HG02588 (cell line): ENCODE data around the gene CTNNBIP1.
A peak's percentile ranks its signal among the peaks of the same experiment; 100 is the strongest.
"Not testable (repeated sequence)": the region's sequence is repeated elsewhere in the genome, so short reads cannot be mapped to it uniquely, and the experiment has no call there.

Source experiments
- ATAC-seq: cut with Tn5 transposase; IDR thresholded peaks from one replicate; pipeline ENCODE4 v1.9.1; 2021; ENCODE audit warnings: mild to moderate bottlenecking, moderate library complexity; ENCODE audit not compliant: unreplicated experiment

Gene CTNNBIP1, protein sequence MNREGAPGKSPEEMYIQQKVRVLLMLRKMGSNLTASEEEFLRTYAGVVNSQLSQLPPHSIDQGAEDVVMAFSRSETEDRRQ

DNA sequence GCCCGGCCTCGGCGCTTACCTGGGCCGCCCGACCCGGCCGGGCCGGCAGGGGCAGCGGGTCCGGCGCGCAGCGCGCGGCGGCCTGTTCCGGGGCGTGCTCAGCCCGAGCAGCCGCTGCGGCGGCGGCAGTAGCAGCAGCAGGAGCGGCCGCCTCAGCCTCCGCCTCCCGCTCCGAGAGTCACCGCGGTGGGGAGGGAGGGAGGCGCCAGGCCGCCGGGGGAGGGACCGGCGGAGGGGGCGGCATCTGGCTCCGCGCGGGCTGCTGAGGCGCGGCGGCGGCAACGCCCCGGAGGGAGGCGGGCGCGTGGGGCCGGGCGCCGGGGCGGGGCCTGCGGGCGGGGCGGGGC is at the start of gene CTNNBIP1:
Gene CTNNBIP1 (minus strand): TSS at position 194 of the 347 bp plus-strand sequence. CDS start 38,205 bp downstream, outside the sequence.
- ATAC-seq, result peak; percentile 82

DNA sequence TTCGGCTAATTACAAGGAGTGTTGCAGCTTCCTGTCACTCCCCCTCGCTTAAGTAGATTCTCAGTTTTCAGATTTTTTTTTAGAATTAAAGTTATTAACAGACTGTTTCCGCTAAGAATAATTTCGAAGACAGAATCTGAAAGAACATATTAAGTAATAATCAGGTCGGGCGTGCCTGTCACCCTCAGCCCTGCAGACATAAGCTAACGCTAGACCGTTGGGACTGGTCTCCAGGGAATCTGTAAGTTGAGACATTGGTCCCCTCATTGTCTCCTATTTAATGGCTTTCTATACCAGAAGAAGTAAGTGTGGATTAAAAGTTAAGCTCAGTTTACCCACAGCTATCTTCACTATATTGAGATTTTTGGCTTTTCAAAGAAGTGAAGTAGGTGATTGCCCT is 47.7 kb upstream of the CTNNBIP1 start:
- ATAC-seq, result no peak

DNA sequence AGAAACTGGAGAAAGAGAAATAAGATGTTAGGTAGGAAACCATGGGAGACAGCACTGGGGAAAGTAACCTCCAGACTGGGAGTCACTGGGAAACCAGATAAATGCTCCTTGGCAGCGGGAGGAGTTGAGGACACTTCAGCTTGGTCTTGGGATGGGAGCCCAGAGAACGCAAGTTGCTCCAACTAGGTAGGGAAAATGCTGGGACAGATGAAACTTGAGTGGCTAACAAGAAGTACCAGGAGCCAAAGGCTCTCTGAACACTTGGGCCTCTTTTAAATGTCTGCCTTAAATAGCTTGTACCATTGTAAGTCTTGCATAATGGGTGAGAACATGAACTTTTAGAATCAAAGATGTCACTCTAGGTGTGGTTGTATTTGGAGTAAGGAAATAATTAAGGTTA is 36.2 kb upstream of the CTNNBIP1 start:
- no peak for ATAC-seq

DNA sequence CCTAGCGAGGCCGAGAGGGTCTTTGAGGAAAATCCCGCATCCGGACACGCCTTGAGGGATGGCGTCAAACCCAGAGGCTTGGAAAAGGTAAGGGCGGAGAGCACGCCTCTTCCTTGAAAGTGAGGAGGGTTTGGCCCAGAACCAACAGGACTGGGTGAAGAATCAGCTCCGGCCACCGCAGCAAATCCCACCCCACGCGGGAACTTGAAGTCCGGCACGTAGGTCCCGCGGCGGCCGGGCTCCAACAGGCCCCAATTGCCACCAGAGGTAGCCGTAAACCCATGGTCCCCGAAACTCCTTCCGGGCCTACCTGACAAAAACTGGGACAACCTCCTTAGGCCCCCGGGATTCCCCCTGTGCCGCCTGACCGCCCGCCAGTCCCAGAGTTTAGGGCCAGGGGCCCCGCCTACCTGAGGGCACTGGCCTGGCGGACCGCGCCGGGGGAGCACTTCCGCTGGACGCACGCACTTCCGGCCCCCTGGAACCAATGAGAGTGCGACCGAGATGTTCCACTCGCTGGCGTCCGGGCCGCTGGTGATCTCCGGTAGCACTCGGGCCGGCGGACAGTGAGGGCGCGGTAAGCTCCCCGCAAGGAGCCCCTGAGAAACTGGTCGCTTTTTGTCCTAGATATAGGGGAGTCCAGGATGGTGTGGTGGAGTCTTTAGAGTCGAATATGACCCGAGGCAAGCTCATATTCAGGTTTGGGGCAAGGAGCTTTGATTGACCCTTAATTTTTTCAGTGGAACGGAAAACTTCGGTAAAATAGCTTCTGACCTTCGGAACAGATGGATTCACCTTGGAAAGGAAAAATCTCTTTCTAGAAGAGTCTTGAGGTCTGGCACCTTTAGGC is 33.1 kb upstream of the CTNNBIP1 start, which contains the start of the genes LZIC and NMNAT1:
Gene LZIC (minus strand): TSS at position 453 of the 850 bp plus-strand sequence. CDS start 6,772 bp downstream, outside the sequence.
Gene NMNAT1 (plus strand): TSS at position 537 of the 850 bp plus-strand sequence. CDS start 28,599 bp downstream, outside the sequence.
- peak; percentile 93 for ATAC-seq

DNA sequence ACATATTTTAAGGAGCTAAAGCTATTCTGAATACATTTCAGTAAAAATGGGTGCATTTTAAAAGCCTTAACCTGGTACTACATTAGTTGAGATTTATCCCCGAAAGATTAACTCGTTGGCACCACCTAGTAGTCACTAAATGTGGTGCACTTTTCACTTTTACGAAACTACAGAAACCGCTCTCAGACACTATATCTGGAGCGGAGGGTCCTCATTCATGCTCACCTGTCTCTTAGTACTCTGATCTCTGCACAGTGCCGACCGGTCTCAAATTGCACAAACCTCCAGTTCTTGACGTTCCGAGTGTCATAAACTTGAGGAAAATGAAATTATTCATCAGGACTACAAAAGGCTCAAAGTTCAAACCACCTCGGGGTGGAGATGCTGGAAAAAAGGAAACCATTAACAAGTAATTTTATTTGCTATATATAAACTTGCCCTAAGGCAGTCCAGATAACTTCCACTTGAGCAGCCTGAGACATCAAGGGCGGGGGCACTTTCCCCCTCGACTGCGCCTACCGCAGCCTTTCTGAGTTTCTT is 32.4 kb upstream of the CTNNBIP1 start:
- ATAC-seq, result peak; percentile 6

DNA sequence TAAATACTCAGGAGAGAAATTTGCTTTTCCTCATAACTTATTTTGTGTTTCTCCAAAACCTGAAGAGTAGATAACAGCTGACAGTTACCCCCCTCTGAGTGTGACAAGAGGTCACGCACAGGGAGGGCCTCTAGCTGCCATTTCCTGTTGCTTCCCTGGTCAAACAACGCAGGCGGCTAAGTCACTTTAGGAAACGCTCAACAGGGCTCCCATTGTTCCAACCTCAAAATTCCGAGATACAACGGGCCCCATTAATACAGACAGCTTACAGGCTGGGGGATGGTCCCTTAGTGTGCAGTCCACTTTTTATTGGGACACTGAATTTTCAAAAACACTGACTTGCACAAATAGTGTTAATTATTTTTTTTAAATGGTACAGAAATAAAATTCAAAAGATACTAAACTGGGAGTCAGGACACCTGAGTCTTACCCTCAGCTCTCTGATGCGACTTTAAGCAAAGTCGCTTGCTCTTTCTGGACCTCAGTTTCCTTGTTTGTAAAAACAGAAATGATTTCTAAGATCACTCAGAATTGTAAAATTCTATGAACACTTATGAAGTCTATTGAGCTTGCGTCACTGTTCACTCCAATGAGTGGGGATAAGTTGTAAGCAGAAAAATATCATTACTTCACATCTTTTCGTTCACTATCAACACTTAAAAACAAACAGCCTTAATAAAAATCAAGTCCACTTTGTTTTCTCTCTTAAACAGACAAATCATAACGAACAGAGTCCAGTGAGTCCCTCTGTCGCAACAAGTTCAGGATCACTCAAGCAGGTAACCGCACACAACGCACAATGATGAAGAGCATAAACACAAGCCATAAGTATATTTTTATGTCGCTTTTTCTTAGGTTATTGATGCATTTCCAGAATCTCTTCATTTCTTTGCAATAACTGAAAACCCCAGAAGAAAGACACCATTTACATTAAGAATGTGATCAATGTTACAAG is 19.6 kb upstream of the CTNNBIP1 start:
- no peak for ATAC-seq

DNA sequence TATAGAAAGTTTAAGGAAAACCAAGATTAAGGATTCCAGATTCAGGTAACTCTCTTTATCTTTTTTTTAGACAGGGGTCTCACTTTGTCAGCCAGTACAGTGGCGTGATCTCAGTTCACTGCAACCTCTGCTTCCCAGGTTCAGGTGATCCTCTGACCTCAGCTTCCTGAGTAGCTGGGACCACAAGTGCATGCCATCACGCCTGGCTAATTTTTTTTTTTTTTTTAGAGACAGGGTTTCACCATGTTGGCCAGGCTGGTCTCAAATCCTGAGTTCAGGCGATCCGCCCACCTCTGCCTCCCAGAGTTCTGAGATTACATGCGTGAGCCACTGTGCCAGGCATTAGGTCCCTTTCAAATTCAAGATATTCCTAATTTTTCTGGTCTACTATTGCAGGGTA is 17.2 kb upstream of the CTNNBIP1 start:
- no peak for ATAC-seq

DNA sequence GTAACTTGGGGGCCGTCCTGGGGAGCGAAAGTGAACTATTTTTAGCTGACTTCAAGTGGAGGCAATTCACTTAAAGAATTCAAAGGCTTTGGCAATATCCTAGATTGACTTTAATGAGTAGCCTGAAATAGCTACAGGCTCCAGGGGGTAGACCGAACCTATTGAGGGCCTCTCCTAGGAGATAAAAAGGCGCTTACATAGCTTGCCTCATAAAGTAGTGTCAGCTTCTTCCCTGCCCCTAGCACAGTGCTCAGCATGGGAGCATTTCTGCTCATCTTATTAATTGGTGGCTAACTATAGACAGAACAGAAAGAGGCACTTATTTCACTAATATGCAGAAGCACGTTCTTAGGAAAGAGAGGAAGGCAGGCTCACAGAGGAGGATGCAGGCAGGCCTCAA is 12.3 kb upstream of the CTNNBIP1 start:
- no peak for ATAC-seq

DNA sequence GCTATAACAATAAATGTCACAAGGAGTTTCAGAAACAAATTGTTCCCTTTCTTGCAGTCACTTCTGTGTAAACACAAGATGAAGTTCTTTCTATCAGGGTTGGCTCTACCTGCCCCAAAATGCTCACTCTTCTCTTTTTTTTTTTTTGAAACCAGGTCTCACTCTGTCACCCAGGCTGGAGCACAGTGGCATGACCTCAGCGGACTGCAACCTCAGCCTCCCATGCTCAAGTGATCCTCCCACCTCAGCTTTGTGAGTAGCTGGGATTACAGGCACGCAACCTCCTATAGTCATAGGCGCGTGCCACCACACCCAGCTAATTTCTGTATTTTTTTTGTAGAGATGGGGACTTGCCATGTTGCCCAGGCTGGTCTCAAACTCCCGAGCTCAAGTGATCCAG is 10.5 kb upstream of the CTNNBIP1 start:
- ATAC-seq, result no peak

DNA sequence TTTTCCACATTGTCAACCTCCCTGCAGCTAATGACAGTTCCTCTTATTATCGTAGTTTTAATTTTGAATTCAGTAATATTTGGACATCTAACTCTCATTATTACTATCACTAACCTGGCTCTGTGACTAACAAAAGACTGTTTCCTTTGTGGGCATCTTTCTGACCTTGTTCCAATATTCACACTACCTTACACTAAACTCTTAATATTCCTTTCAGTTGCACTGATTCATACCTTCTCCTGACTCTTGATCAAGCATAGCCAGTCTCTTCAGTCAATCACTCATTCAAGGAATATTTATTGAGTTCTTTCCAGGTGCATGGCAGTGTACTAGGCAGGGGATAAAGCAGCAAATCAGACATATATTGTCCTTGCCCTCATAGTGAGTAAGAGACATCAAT is 7.8 kb upstream of the CTNNBIP1 start:
- no peak for ATAC-seq

DNA sequence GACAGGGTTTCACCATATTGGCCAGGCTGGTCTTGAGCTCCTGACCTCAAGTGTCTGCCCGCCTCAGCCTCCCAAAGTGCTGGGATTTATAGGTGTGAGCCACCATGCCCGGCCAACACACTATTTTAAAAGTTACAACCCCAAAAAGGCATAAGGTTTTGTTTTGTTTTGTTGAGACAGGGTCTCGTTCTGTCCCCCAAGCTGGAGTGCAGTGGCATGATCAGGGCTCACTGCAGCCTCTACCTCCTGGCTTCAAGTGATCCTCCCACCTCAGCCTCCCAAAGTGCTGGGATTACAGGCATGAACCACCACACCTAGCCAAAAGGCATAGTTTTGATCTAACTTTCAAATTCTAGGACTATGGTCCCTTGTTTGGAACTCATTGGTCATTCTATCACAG is 7.4 kb upstream of the CTNNBIP1 start:
- not testable (repeated sequence) for ATAC-seq

DNA sequence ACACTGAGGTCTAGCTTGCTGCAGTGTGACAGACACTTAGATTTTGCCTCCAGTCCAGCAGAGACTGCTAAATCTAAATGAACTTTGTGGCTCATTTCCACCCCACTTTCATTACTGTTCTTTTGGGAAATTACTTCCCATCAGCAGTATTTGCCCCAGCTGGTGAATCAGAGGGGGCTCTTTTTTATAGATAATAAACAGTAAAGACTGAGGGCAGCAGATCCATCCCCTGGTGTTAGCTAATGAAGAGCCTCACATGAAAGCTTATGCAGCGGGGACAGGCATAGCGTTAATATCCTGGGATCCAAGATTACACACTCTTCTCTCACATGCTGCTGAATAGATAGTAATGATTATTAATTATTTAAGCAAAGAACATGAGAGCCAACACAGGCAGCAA is 6.4 kb upstream of the CTNNBIP1 start:
- no peak for ATAC-seq

DNA sequence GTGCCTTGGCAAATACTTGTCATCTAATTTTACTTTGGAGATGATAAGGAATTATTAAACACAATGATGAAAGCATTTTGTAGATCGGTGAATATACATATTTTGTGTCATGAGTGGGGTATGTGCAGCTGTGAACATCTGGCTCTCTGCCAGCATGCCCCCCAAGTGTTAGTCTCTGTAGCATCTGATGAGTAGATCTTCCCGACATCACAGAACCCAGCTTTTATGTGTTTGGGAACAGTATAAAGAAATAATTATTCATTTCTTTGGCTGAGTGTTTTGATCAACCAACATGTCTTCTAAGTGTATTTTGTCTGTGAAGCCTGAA is 4.5 kb upstream of the CTNNBIP1 start:
- ATAC-seq, result no peak

DNA sequence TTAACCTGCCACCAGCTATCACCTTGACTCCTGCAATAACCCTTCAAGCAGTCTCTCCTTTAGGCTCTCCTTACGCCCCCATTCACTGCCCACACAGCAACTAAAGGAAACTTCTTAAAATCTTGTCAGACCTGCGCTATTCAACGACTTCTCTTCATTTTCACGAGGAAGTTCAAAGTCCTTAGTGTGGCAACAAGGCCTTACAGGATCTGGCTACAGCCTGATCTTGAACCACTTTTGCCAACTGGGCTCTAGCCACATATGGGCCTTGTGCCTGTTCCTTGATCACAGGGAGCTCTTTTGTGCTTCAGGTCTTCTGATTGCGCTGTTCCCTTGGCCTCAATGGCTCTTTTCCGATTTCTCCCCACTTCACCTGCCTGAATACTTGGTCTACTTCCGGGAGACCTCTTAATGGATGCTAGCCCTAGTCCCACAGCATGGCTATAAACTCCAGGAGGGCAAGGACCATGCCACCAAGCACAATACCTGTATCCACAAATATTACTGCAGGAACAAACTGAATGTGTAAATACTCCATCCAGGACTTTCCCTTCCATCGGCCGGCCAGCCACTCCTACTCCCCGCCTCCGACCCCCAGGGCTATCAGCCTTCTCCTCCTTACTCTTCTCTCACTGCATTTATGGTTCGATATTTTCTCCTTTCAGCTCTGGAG is 2.3 kb upstream of the CTNNBIP1 start:
- ATAC-seq, result no peak

DNA sequence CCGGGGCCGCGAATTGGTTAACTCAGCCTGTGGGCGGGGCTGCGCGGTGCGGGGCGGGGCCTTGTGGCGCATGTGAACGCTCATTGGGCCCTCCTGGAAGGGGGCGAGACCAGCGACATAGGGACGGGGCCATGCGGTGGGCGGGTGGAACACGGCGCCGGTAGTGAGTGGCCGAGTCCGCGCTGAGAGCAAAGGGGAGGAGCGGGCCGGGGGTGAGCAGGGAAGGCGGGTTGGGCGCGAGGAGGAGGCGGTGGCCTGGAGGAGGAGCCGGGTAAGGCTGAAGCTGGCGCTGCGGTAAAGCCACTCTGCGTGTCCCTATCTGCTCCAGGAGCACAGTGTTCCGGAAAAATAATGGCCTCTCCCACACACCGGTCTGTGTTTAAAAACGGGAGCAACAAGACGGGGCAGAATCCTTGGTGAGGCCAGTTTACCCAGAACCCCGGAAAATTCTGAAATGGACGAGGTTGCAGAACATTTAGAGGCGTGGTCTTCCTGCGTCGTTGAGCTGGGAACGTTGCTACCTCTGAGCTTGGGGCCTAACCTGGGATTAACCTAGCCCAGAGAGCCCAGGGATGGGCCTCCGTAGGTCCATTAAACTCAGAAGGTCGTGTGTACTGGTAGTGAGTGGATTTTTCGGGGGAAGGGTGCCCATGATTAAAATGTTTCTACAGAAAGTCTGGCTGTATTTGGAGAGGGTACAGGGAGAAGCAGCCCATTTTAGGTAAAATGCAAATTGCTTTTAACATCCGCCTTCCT is 532 bp upstream of the CTNNBIP1 start:
- peak; percentile 91 for ATAC-seq

DNA sequence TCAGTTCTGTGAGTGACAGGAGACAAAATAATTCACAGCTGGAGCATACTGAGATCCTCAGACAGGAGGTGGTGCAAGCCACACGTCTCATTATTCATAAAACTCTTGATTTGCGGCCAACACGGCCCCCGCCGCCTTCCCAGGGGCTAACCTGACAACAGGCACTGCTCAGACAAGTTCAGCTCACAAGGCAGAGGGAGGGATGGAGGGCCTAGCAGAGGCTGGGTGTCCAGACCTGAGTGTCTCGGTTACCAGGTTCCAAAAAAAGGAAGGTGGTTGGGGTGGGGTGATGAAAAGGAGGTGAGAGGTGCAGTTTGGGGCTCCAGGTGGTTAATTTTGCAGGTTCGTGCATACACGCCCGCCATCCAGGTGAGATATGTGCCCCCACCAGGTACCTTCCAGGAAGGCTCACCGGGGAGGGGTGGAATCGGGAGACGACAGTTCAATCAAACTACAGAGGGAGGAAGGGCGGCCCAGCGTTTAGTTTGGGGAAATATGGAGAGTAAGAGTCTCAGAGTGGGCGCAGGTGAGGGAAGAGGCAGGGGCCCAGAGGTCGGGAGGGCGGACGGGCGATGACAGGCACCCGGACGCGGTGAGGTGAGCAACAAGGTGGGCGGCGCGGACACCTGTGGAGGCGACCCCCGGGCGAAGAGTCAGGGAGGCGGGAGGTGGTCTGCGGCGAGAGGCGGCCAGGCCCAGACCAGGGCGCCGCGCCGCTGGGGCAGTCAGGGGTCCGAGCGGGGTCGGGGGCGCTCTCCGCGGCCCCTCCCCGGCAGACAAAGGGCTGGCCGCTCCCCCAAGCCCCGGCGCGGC is 629 bp downstream of the CTNNBIP1 start:
- ATAC-seq, result peak; percentile 1

DNA sequence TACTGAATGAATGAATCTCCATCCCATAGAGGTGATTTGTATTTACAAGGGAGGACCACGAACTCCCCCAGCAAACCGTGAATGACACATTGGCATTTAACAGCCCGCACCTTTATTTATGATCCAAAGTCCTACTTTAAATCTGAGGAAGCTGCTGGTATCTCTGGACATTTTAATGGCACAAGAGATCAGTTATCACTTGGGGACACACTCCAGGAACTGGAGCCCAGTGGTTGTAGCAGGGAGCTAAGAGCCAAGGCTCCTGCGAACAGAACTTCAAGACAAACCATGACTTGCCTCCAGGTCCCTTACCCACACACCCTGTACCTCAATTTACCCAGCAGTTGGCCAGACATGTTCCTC is 1.2 kb downstream of the CTNNBIP1 start:
- ATAC-seq, result no peak

DNA sequence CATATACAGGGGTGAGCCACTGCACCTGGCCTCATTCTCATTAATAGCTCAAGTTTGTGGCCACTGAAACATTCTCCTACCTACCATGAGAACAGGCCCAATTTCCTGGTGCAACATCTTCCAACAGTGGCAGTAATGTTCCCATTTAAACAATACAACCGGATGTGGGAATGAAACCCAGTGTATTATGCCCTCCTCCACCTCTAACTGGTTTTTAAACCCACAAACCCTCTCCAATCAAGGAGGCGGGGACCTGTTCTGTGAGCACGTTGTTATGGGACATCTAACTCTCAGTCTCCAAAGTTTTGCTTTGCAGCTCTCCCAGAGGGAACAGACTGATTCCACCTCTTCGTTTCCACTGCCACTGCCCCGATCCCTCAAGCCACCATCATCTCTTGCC is 2.6 kb downstream of the CTNNBIP1 start:
- no peak for ATAC-seq

DNA sequence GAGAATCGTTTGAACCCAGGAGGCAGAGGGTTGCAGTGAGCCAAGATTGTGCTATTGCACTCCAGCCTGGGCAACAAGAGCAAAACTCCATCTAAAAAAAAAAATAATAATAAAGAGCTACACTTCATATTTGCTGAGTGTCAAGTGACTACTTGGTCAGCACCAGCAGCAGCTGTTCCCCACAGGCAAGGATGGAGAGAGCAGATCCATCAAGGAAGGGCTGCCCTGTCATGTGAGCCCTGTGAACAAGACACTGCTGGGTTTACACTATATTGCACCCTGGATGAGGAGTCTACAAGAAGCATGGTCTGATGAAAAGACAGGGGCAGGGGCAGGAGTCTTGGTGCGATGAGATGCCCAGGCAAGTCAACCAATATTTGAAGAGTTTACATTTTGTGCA is 3.6 kb downstream of the CTNNBIP1 start:
- ATAC-seq, result no peak
